GM12878 (cell line): ENCODE results near the gene DPY19L3. TPM values are rescaled to one million over a fixed set of nuclear protein-coding genes. Genes with fewer than 3 reads are reported as not detected.

Experiments
- ATAC-seq: fragments of 200-7000 bp; cut with Tn5 transposase; 3 replicates; pipeline ENCODE4 v1.9.1; 2020; ENCODE audit warnings: mild to moderate bottlenecking, moderate library complexity
- BruUV-seq: library from RNA; stranded (reverse); fragments of 400-500 nt; replicated peaks from 2 replicates; lab custom pipeline; 2021; lab: Mats Ljungman, UMichigan
- CTCF ChIA-PET: fragments of 300-600 bp; sonication (Branson Sonifier 250); formaldehyde crosslinking; extraction: SDS; loops from one replicate; lab custom pipeline; 2021; ENCODE audit warnings: inconsistent platforms; lab: Yijun Ruan, JAX
- POLR2A ChIA-PET: fragments of 350-600 bp; formaldehyde crosslinking; extraction: SDS; loops from one replicate; lab custom pipeline; 2021; ENCODE audit warnings: inconsistent platforms; lab: Charles Lee
- RAD21 ChIA-PET: fragments of 300-600 bp; sonication (Branson Sonifier 250); formaldehyde crosslinking; loops from one replicate; lab custom pipeline; 2023; ENCODE audit warnings: antibody characterized with exemption; ENCODE audit not compliant: unreplicated experiment; lab: Charles Lee
- SMC1A ChIA-PET: fragments of 300-600 bp; sonication (Branson Sonifier 250); formaldehyde crosslinking; loops from one replicate; lab custom pipeline; 2023; ENCODE audit not compliant: unreplicated experiment, uncharacterized antibody; lab: Charles Lee
- DNase-seq: peaks from one replicate; pipeline ENCODE4 v3.0.0-alpha.2; 2011; ENCODE audit warnings: low read depth, low spot score
- FAIRE-seq: peaks from 3 replicates; lab custom pipeline; 2011; peaks lifted over from hg19 to GRCh38; lab: Jason Lieb, UNC
- H2AFZ ChIP-seq: 2 replicates; pipeline ENCODE4 v1.6.0; 2011; ENCODE audit warnings: low read depth, low read length, control low read depth; ENCODE audit not compliant: control insufficient read depth
- H3K27ac ChIP-seq: 2 replicates; pipeline ENCODE4 v1.5.1; 2011; ENCODE audit warnings: control low read depth; ENCODE audit not compliant: control insufficient read depth, insufficient read depth
- H3K27me3 ChIP-seq, 2 experiments: replicated peaks in 1 of 2; 2 replicates each; pipeline versions ENCODE4 v1.6.0 to v1.6.1; 2011; ENCODE audit warnings: low read length in 1 of 2; ENCODE audit not compliant: control insufficient read depth in 2 of 2, insufficient read depth in 2 of 2
- H3K36me3 ChIP-seq, 2 experiments: 2 replicates each; pipeline ENCODE4 v1.5.1; 2011; ENCODE audit warnings: low read length in 1 of 2; ENCODE audit not compliant: control insufficient read depth in 2 of 2, insufficient read depth in 2 of 2
- H3K4me1 ChIP-seq: 2 replicates; pipeline ENCODE4 v1.6.1; 2011; ENCODE audit warnings: mild to moderate bottlenecking, low read length, moderate library complexity, mixed read lengths; ENCODE audit not compliant: control insufficient read depth, insufficient read depth
- H3K4me2 ChIP-seq: 2 replicates; pipeline ENCODE4 v1.6.0; 2011; ENCODE audit warnings: control low read depth; ENCODE audit not compliant: control insufficient read depth, insufficient read depth
- H3K4me3 ChIP-seq: fragments of 200-600 bp; sonication (generic); 2 replicates; pipeline ENCODE4 v1.5.1; 2016
- H3K79me2 ChIP-seq: 2 replicates; pipeline ENCODE4 v1.6.0; 2011; ENCODE audit warnings: low read length; ENCODE audit not compliant: control insufficient read depth, insufficient read depth
- H3K9ac ChIP-seq: 2 replicates; pipeline ENCODE4 v1.8.0; 2011; ENCODE audit warnings: low read length, control low read depth, mixed read lengths; ENCODE audit not compliant: control insufficient read depth, insufficient read depth
- H3K9me3 ChIP-seq: replicated peaks from 3 replicates; pipeline ENCODE4 v1.5.1; 2011; ENCODE audit warnings: mild to moderate bottlenecking, low read length; ENCODE audit not compliant: control insufficient read depth, insufficient read depth
- H4K20me1 ChIP-seq: 2 replicates; pipeline ENCODE4 v1.6.0; 2011; ENCODE audit not compliant: control insufficient read depth, insufficient read depth
- ATF7 ChIP-seq: fragments of 450-650 bp; IDR thresholded peaks from 2 replicates; pipeline ENCODE4 v1.6.1; 2016; ENCODE audit warnings: low read depth, mild to moderate bottlenecking
- BRCA1 ChIP-seq: IDR thresholded peaks from 2 replicates; pipeline ENCODE4 v1.6.1; 2011; ENCODE audit warnings: low read depth, low read length, improper control_type of control experiment
- PKNOX1 ChIP-seq: fragments of 450-650 bp; IDR thresholded peaks from 2 replicates; pipeline ENCODE4 v1.6.1; 2016; ENCODE audit warnings: mild to moderate bottlenecking
- RAD21 ChIP-seq: IDR thresholded peaks from 2 replicates; pipeline ENCODE4 v1.6.1; 2011; ENCODE audit warnings: mild to moderate bottlenecking, low read depth, low read length, moderate library complexity; ENCODE audit not compliant: insufficient read depth
- SP1 ChIP-seq: IDR thresholded peaks from one replicate; pipeline ENCODE4 v1.6.1; 2011; ENCODE audit warnings: low read depth, low read length
- SREBF1 ChIP-seq: IDR thresholded peaks from 2 replicates; pipeline ENCODE4 v1.6.1; 2012; ENCODE audit warnings: mild to moderate bottlenecking, low read length
- SRF ChIP-seq, 2 experiments: IDR thresholded peaks; 2 replicates each; pipeline ENCODE4 v1.6.1; 2011; ENCODE audit warnings: low read depth in 2 of 2, low read length in 2 of 2, mild to moderate bottlenecking in 1 of 2, moderate library complexity in 1 of 2
- TCF3 ChIP-seq: IDR thresholded peaks from 2 replicates; pipeline ENCODE4 v1.6.1; 2012; ENCODE audit warnings: low read depth, mild to moderate bottlenecking, low read length, borderline replicate concordance; ENCODE audit not compliant: insufficient read depth
- WRNIP1 ChIP-seq: IDR thresholded peaks from 2 replicates; pipeline ENCODE4 v1.6.1; 2011; ENCODE audit warnings: low read depth, low read length, improper control_type of control experiment, borderline replicate concordance
- YBX1 ChIP-seq: fragments of 450-650 bp; IDR thresholded peaks from 2 replicates; pipeline ENCODE4 v1.6.1; 2016; ENCODE audit warnings: antibody characterized with exemption
- ZBTB4 ChIP-seq: fragments of 450-650 bp; formaldehyde crosslinking; IDR thresholded peaks from 2 replicates; pipeline ENCODE4 v1.4.0; 2022; ENCODE audit warnings: mild to moderate bottlenecking, moderate library complexity
- WGBS: methylation state at CpG from one replicate; pipeline ENCODE4 v1.1.6; 2016; ENCODE audit warnings: low lambda C conversion rate; ENCODE audit not compliant: insufficient replicate concordance, insufficient coverage; ENCODE audit errors: missing lambda C conversion rate; 5-methylcytosine and 5-hydroxymethylcytosine counted together
- in situ Hi-C: fragments of 300-500 bp; cut with MboI; formaldehyde crosslinking; loops from 9 replicates; pipeline ENCODE4 v1.14.3; 2018; ENCODE audit warnings: mixed read lengths
- intact Hi-C: fragments of 100-400 bp; cut with micrococcal nuclease; formaldehyde crosslinking; loops from one replicate; pipeline ENCODE4 v1.14.2; 2022; ENCODE audit not compliant: unreplicated experiment
- polyA plus RNA-seq, 11 experiments: library from polyadenylated mRNA; depleted of rRNA in 4 of 11; unstranded in 6 of 11; stranded (reverse) in 5 of 11; fragments of >200 nt; fragmentation: Nextera tagmentation in 4 of 11; fragmentation: Illumina TruSeq in 1 of 11; extraction: Ambion mirVana in 4 of 11; extraction: Trizol in 1 of 11; gene quantifications; 1 replicate in 1 of 11; 2 replicates in 10 of 11; pipeline versions ENCODE4 v1.2.1 to v1.2.3, GENCODE V29; 2011 to 2016; ENCODE audit warnings: inconsistent platforms in 2 of 11, missing spikeins in 2 of 11, low read depth in 1 of 11
- total RNA-seq, 4 experiments: library from RNA; depleted of rRNA in 3 of 4; stranded (reverse); fragments of >200 nt in 3 of 4; fragmentation: Illumina TruSeq in 1 of 4; extraction: Trizol in 1 of 4; gene quantifications; 2 replicates each; pipeline versions ENCODE4 v1.2.1 to v1.2.3, GENCODE V29; 2013 to 2021

Gene DPY19L3
- total and polyA plus RNA-seq, 10 of the 15 experiments (the other 5 are each of a cell fraction or from before 2014, with no cell fraction given) = 2.5 to 30.2 (median 13.7) TPM

GRCh38 chr19:32465176-32465575 is 59.6 kb downstream of the DPY19L3 start (continued):
- TF ChIP-seq ZBTB4 (CRISPR knock-in tag) (no peak), SP1 (no peak), YBX1 (no peak), SREBF1 (no peak), SRF (IDR thresholded peaks at IDR 0.05; ENCODE audit: low read depth in 2 of 2, low read length in 2 of 2) (no peak)

GRCh38 chr19:32469795-32470194 is 64.2 kb downstream of the DPY19L3 start:
- Histone ChIP-seq H3K4me1 (no peaks in the 10 kb centered on the region), H4K20me1 (no peaks in the 10 kb centered on the region), H3K36me3 (no peaks in the 10 kb centered on the region; a peak in 1 of 4 replicates), H3K4me2 (no peak overlapping the region), H3K27me3 (no peaks in the 10 kb centered on the region), H3K9ac (no peak overlapping the region), H3K27ac (no peak overlapping the region), H3K4me3 (no peak overlapping the region), H2AFZ (no peak overlapping the region), H3K9me3 (no peaks in the 10 kb centered on the region), H3K79me2 (no peaks in the 10 kb centered on the region)
- SMC1A ChIA-PET = no interaction called here
- DNase-seq (no peak), ATAC-seq (no peak), FAIRE-seq (no peak)
- intact Hi-C loops (loop anchor here (5.0 kb wide), 1 partner anchor 103 kb away; no protein-coding TSS in a partner anchor), in situ Hi-C loops (no loop called here)
- RAD21 ChIA-PET = no interaction called here
- CTCF ChIA-PET = no interaction called here
- POLR2A ChIA-PET = no interaction called here
- TF ChIP-seq RAD21 (no peak), TCF3 (no peak), PKNOX1 (no peak), BRCA1 (no peak), ATF7 (no peak), WRNIP1 (no peak)
- BruUV-seq = no TSS peak
- 81% methylated on average over 5 of the region's 5 CpGs for WGBS
